ENCODE results near the gene KCNA2. TPM values are rescaled to one million over a fixed set of nuclear protein-coding genes. Genes with fewer than 3 reads are reported as not detected.

The KCNA2 gene
- total RNA-seq, 1 donor from 2014 or later = 7.0 TPM

DNA sequence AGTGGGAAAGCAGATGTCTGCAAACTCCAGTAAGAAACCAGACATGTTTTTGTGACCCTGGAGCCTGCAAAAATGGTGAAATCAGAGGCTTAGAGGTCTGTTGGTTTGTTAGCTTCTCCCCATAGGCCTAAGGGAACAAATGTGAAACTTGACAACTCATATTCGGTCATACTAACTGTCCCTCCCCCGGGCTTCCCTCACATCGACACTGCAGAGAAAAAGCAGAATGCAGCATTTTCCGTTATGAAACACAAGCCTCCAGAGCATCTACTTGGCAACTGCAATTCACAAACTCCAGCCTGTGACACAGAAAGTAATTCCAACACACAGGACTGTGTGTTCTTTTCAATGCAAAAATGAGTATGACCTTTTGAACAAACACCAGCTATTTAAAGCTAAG, 3.7 kb downstream of the KCNA2 start:
- peak; percentile 55 for DNase-seq

DNA sequence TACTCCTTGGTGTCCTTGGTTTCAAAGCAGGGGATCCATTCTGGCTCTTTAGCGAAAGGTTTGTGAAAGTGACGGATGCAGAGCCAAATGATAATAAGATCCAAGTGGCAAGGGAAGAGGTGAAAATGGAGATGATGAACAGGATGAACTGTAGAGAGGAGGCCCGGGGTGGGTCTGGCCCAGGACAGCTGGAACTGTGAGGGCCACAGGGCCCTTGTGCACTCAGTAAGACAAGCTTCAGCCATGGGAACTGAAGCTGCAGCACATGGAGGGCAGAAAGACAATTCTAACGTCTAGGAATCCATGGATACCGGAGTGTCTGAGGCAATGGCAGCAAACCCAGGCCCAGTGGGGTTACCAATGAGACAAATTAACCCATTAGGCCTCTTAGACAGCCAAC, 4.8 kb downstream of the KCNA2 start:
- DNase-seq = no peak

DNA sequence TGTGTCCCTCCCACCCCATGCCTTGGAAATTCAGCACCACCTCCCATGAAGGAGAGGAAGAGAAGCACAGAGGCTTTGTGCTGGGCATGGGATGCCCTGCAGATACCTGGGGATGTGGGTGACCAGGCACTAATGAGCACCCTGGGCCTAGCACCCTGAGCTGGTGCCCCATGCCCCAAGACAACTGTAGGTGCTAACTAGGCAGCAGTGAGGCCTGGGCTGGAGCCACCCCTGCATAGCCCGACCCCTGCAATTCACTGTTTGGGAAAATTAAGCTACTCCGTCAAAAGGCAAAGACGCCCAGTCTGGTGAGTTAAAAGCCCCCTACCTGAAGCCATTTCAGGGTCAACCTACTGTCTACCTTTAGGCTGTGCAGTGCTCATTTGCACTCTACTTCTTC, 5.4 kb downstream of the KCNA2 start:
- DNase-seq = no peak

DNA sequence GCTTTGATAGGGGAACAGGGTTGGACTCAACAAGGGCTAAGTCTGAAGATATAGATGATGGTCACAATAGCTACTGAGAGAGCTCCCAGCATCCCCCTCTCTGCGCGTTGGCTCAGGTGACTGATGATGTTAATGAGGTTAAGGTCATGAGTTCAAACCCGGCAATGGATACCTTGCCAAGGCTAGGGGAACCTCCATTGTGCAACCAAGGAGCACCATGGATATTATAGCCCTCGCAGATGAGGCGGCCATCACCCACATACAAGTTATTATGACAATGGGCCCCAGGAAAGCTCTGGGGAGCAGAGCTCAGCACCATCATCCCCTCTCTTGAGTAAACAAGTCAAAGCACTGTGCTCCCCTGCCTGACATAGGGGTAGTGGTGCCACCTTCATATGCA, 8.2 kb downstream of the KCNA2 start:
- no peak for DNase-seq

DNA sequence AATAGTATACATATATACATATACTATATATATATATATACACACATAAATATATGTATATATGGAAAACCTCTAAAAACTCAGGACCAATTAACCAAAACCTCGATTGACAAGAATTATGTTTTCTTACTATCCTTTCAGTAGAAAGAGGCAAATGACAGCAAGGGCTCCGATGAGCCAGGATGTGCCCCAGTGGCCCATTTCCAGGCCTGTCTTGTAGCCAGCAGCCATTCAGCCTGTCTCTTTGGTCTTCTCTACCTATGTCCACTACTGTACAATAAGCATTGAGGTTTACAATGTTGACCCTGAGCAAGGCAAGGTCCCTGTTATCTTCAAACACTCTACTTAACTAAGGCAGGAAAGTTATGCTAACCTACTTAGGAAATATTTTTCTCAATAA, 9.8 kb downstream of the KCNA2 start:
- DNase-seq = no peak

DNA sequence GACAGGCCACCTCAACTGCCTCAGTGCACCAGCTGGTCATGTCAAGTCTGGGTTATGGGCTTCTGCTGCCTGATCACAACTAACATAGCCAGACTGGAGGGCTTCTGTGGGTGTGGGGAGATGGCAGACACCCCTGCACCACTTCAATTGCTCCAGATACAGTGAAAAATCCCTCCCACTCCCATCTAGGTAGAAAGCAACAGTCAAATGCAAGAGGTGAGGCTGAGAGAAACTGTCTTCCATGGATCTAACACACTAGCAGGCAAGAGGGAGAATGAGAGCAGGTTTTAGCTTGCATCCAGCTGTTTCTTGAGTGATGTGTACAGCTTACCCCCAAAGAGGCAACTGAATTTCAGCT, 10.8 kb downstream of the KCNA2 start:
- DNase-seq = no peak

DNA sequence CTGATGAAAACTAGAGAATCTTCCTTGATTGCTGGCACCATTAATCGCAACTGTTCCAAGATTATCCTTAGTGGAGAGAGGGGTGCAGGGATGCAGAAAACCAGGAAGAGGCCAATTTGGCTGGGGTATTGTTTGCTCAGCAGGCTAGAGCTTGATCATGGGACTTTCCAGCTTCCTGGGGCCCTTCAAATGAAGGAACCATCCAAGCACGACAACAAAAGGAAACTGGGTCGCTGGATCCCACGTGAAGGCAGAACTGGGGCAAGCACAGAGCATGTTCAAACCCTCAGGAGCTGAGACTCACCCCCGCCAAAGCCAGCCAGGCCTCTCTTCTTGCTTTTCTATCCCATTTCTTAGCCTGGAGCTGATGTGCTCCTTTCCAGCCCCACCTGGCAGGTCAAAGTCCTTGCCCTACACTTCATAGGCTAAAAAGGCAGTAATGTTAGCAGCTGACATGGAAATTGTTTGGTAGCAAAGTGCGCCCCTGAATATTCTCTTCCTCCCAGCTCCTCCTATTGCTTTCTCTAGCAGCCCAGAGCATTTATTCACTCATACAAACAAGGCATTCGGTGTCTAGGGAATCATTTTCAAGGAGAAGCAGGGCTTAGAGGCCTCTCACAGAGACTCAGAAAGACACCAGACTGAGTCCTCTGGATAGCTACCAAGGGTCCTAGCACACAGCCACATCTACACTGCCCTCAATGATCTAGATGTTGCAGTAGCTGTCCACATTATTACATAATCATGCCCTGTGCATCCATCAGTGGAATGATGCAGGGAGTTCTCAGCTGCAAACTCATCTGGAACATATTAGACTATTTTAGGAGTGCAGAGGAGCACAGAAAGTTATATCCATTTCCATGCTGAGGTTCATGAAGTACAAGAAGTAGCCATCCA, 11.5 kb downstream of the KCNA2 start:
- DNase-seq = peak; percentile 68

DNA sequence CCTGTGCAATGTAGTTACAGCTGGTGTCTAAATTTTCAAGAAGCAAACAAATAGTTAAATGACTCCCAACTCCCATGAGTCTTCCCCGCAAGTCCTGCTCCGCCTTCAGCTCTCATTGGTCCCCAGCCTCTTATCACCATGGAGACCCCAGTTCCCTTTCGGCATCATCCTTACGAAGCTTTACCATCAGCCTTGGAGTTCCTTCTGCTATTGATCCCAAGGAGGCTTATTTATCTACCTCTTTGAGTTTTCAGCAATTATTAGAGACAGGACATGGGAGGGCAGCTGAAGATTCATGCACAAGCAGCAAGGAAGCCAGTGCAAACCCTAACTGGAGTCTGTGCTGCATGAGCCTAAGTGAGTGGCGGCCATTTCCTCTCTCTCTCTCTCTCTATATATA, 12.3 kb downstream of the KCNA2 start:
- no peak for DNase-seq

DNA sequence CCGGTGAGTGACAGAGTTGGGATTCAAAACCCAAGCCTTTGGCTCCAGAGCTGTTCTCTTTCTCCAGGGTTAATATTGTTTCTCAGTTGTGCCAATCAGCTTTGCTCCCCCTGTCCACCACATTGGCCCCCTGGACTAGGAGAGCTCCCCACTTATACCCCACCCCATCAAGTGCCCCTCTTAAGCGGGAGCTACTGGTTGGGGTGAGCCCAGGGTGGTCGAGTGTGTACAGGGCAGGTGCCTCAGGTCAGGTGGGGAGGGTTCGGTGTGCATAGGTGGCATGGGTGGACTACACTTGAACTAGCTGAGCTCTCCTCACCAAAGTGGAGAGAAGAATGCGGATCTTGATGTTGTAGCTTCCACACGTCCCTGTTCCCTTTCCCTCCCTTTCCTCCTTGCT, 14.2 kb downstream of the KCNA2 start:
- DNase-seq = no peak

DNA sequence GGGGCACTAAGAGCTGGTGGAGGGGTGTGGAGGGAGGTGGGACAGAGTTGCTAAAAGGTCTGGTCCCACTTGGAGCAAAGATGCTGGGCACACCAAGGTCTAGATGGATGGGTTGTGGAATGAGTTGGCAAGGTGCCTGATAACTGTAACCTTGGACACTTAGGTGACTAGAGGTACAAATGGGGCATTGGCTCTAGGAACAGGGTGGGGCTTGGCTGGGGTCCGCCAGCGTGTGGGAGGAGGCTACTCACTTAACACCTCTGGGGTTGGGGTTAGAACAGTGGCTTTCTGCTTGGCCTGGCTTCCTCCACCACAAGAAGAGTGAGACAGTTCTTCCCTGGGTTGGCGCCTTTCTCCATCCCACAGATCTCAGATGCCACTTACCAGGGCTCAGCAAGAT, 17.2 kb downstream of the KCNA2 start:
- no peak for DNase-seq

DNA sequence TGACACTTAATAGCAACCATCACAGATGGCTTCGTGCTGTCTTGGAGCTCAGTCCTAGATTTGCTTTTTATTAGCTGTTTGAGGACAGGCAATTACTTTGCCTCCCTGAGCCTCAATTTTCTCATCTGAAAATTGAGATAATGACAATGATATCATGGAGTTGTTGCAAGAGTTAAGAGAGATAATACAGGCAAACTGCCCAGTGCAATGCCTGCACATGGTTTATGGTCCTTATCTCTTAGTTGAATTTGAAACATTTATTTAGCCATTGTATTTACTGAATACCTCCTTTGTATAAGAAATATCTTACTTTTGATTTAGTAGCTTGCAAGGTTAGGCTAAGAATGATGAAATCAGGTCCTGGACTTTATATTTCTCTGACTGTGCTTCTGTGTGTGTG, 17.7 kb downstream of the KCNA2 start:
- DNase-seq = no peak

DNA sequence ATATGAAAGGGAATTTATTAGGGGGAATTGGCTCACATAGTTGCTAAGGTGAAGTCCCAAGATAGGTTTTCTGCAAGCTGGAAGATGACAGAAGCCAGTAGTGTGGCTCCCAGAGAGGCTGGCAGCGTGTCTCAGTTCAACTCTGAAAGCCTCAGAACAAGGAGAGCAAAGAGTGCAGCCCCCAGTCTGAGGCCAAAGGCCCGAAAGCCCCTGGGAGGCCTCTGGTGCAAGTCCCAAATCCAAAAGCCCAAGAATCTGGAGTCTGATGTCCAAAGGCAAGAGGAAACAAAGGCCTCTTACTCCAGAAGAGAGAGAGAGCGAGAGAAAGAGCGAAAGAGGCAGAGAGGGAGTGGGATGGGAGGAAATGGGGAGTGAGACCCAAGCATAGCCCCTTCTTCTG, 18.3 kb downstream of the KCNA2 start:
- DNase-seq = no peak

DNA sequence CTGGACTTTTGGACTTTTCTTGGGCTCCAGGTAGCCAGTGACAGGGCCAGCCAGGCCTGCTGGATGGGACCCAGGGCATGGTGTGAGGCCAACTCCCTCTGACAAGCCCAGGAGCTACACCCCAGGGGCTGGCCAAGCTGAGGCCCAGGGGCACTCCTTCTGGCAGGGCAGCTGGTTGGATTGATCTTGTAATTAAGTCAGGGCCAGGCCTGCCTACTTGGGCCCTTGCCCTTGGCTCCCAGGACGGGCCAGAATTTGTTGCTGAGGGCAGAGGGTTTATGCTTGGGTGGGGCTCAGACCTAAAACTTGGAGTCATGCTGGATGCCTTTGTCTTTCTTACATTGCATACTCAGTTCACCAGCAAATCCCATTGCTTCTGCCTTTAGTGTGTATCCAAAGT, 20.7 kb downstream of the KCNA2 start:
- DNase-seq = no peak

DNA sequence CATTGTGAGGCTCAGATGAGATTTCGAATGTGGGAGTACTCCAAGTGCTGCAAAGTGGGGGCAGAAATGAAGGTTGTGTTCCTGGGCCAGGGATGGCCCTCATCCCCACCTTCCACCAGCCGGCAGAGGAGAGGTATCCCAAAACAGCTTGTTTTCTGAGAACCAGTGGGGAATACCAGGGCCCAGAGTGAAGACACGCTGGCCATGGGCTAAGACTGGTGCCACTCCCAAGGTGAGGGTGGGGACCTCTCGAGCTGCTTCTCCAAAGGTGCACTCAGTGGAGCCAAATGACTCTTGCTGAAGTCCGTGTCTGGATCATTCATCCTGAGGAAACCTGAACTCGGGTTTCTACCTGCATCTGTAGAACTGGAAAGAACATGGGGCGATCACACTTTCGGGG, 22.1 kb downstream of the KCNA2 start:
- no peak for DNase-seq

DNA sequence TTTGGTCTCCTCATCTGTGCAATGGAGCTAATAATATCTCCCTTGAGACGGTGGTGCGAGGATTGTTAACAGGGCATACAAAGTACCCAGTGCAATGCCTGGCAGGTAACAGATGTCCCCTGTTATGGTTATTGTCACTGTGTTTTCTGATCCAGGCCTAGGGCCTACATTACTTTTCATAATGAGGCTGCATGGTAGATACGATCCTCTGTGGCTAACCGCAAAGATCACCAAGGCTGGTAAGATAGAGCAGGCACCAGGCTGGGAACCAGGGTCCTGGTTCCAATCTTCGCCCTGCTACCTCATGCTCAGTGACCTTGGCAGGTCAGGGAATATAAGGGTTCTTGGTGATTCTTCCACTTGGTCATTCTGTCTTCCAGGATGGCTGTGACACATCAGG, 22.7 kb downstream of the KCNA2 start:
- no peak for DNase-seq

DNA sequence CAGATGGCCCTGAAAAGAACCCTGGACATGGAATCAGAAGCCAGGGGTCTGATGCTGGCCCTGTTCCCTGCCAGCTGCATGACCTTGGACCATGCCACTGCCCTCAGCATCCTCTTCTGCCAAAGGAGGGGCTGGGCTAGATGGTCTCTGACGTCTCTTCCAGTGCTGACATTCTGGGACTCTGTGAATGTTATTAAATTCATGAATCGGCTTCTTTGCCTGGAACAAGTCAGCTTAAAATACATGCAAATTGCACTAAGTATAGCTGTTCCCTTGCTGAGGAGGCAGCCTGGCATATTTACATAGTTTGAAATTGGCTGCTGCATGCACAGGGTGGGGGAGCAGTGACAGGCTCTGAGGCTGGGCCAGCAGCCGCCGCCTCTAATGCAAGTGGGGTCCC, 23.8 kb downstream of the KCNA2 start:
- DNase-seq = peak; percentile 47

DNA sequence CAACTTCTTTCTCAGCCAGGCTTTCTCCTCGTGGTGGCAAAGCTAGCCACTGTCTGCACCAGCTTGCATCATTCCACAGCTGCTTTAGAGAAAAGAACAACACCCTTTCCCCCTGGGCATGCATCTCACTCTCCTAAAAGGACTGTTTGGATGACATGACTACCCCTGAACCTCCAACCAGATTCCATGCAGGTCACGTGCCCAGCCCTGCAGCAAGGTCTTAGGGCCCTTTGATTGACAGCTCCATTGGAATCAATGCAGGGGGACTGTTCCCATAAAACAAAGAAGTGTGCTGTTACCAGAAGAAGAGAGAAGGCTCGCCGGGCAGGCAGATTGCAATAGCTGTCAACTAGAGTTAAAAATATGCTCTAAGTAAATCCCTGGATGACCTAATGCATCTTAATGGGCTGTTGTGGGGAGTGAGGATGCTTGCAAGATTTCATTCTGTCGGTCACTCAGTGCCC, 24.4 kb downstream of the KCNA2 start:
- peak; percentile 44 for DNase-seq

DNA sequence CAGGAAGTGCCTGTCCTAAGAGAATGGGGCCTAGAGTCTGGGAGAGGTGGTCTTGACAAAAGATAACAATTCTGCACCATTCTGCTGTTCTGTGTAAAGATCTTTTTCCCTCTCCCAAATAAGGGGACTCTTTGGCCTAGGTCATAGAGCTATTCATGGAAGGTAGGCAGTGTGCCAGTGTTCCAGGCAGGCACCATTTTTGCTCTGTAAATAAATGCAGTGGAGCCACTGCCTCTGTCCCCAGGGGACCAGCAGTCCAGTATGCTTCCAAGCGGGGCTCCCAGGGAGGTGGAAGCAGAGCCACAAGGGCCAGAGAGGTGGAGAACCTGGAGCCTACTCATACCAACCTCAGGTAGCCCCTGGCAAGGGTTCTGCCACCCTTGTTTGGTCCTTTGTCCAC, 25.9 kb downstream of the KCNA2 start:
- DNase-seq = no peak

DNA sequence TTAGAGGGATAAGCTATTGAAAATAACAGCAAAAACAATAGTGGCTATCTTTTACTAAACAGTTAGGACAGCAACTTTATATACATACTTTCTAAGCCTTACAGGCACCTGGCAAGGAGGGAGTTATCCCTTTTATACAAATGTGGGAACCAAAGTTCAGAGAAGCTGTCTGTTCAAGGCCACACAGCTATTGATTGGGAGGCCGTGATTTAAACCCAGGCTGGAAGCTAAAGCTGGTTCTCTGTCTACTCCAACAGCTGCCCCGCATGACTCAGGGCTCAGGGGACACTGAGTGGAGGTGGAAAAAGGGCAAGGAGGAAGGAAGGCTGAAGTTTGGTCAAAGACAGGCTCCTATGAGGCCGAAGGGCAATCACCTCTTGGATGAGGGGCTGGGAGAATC, 26.7 kb downstream of the KCNA2 start:
- DNase-seq = no peak

DNA sequence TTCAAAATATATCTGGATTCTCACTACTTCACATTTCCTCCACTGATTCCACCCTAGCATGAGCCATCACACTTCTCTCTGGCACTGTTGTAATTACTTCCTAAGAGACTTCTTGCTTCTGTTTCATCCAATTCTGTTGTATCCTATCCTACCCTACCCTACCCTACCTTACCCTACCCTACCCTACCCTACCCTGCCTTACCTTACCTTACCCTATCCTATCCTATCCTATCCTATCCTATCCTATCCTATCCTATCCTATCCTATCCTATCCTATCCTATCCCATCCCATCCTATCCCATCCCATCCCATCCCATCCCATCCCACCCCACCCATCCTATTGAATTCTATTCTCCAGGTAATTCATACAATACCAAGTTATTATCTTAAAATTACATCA, 29.7 kb downstream of the KCNA2 start:
- no peak for DNase-seq

DNA sequence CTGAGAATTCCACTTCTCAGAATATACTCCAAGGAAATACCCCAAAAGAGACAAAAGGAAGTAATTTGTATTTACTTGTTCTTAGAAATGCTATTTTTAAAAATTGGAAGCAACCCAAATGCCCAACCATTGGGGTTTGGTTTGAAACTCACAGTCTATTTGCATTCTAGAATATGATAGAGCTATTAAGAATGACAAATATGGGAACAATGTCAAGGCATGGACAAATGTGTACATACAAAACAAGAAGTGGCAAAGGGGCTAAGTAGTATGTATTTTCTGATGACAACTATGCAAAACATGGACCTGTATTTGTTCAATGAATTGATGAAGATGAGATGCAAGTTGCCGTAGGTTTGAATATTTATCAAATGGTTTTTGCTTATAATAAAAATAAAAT, 32.8 kb downstream of the KCNA2 start:
- DNase-seq = no peak

DNA sequence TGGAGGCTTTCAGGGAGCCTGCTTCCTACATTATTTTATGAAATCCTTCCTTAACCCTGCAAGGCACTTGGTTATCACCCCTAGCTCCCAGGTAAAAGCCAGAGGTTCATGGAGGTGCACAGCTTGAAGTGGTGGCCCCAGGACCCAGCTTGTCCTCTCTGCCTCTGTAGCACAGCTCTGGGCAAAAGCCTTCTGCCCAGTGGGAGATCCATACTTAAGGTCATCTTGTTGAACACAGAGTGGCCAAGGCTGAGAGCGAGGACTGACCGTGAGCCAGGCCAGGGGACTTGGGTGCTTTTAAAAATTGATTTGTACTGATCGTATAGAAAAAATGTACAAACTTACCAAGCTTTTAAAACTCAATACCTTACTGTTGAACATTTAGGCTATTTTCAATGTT, 33.4 kb downstream of the KCNA2 start:
- no peak for DNase-seq

DNA sequence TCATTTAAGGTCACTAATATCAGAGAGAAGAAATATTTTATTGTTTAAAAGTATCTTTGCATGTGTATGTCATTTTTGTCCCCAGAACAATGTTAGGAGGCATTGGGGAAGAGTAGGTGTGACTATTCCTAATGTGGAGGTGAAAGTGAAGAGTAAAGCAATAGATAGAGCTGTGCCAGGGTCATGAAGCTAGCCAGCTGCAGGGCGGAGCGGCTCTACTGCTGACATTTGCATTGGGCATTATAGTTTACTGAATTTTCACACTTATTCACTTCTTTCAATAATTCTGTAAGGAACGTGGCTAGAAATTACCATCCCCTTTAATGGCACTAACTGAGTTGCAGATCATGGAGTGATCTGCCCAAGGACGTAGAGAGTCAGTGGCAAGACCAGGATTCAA, 35.3 kb downstream of the KCNA2 start:
- DNase-seq = no peak

DNA sequence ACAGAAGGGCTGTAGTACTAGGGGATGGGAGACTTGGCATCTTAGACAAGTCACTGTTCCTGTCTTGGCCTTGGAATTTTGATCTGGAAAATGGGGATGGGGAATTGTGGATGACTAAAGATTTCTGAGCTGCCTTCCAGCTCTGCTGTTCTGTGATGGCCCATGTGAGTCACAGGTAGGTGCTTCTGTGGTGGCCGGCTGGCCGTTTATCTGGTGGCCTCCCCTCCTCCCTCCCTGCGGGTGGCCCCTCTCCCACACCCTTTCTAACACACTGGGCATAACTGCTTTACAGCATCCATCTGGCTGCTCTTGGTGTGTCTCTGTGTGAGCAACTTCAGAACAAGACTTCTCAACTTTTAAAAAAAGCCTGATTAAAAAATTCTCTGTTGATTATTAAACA, 35.9 kb downstream of the KCNA2 start:
- DNase-seq = no peak

DNA sequence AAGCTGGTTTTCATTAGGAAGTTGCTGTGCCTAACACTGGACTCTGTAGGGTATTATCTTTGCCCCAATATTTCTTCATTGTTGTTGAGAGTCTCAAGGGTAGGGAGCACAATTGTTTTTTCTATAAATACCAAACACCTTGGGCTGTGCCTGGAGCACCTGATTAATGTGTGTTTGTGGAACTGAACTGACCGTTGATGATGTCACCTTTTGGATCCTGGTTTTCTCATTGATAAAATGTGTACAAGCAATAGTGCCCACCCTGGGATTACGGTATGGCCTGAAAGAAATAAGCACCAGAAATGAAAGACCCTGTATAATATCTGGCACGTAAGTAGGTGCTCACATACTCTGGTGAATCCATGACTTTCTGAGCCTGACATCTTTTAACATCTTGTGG, 39.3 kb downstream of the KCNA2 start:
- DNase-seq = no peak

All from occipital lobe (tissue), 2 donors.